MM.1S (cell line): ENCODE data around the gene USF3.
A peak's percentile ranks its signal among the peaks of the same experiment; 100 is the strongest.

Experiments
- DNase-seq: peaks from one replicate; pipeline ENCODE4 v3.0.0-alpha.2; 2015
- H2AFZ ChIP-seq: fragments of 300-600 bp; sonication (generic); 2 replicates; pipeline ENCODE4 v1.6.0; 2016; ENCODE audit warnings: antibody characterized with exemption, low read length
- H3F3A ChIP-seq: fragments of 300-600 bp; sonication (generic); 2 replicates; pipeline ENCODE4 v1.6.1; 2016; ENCODE audit warnings: mild to moderate bottlenecking, antibody characterized with exemption, low read length, moderate library complexity, mixed read lengths; ENCODE audit not compliant: insufficient read depth
- H3K27ac ChIP-seq: fragments of 300-600 bp; sonication (generic); 2 replicates; pipeline ENCODE4 v1.5.1; 2016; ENCODE audit warnings: mild to moderate bottlenecking, low read length
- H3K27me3 ChIP-seq: fragments of 300-600 bp; sonication (generic); replicated peaks from 2 replicates; pipeline ENCODE4 v1.6.0; 2016; ENCODE audit warnings: low read length; ENCODE audit not compliant: insufficient read depth
- H3K36me3 ChIP-seq: fragments of 300-600 bp; sonication (generic); replicated peaks from 2 replicates; pipeline ENCODE4 v1.6.1; 2016; ENCODE audit warnings: mild to moderate bottlenecking, low read length, mixed read lengths; ENCODE audit not compliant: insufficient read depth
- H3K4me1 ChIP-seq: fragments of 300-600 bp; sonication (generic); 2 replicates; pipeline ENCODE4 v1.6.1; 2016; ENCODE audit warnings: low read length, mixed read lengths
- H3K4me2 ChIP-seq: fragments of 300-600 bp; sonication (generic); 2 replicates; pipeline ENCODE4 v1.6.0; 2016; ENCODE audit warnings: low read depth, low read length
- H3K4me3 ChIP-seq: fragments of 300-600 bp; sonication (generic); 2 replicates; pipeline ENCODE4 v1.5.1; 2016; ENCODE audit warnings: low read length, mixed read lengths
- H3K79me2 ChIP-seq: fragments of 300-600 bp; sonication (generic); 2 replicates; pipeline ENCODE4 v1.6.1; 2016; ENCODE audit warnings: mixed run types, low read length, mixed read lengths
- H3K9ac ChIP-seq: fragments of 300-600 bp; sonication (generic); 2 replicates; pipeline ENCODE4 v1.6.1; 2016; ENCODE audit warnings: low read length, mixed read lengths
- H3K9me2 ChIP-seq: fragments of 300-600 bp; sonication (generic); replicated peaks from 2 replicates; pipeline ENCODE4 v1.6.1; 2016; ENCODE audit warnings: mild to moderate bottlenecking, low read length, mixed read lengths; ENCODE audit not compliant: insufficient read depth
- H3K9me3 ChIP-seq: fragments of 300-600 bp; sonication (generic); replicated peaks from 2 replicates; pipeline ENCODE4 v1.6.1; 2016; ENCODE audit warnings: mild to moderate bottlenecking, low read length, mixed read lengths; ENCODE audit not compliant: insufficient read depth
- H4K20me1 ChIP-seq: fragments of 300-600 bp; sonication (generic); 2 replicates; pipeline ENCODE4 v1.6.1; 2016; ENCODE audit warnings: mild to moderate bottlenecking, low read length, moderate library complexity, mixed read lengths; ENCODE audit not compliant: insufficient read depth
- CTCF ChIP-seq: fragments of 300-600 bp; sonication (generic); IDR thresholded peaks from 2 replicates; pipeline ENCODE4 v1.5.1; 2016; ENCODE audit warnings: antibody characterized with exemption, low read length, mixed read lengths
- EZH2 ChIP-seq: fragments of 300-600 bp; sonication (generic); optimal IDR thresholded peaks from 2 replicates; pipeline ENCODE3; 2017; ENCODE audit warnings: low read depth, mild to moderate bottlenecking, antibody characterized with exemption, low read length, mixed read lengths
- EZH2phosphoT487 ChIP-seq: fragments of 300-600 bp; sonication (generic); IDR thresholded peaks from 2 replicates; pipeline ENCODE4 v1.6.1; 2018; ENCODE audit warnings: antibody characterized with exemption, low read length

USF3 gene

GRCh38 chr3:113743006-113743630 lies 46.7 kb upstream of the USF3 start:
- H4K20me1 ChIP-seq: peaks cover 54% of the 10 kb centered on the region
- no peaks in the 10 kb centered on the region for H3K27me3 ChIP-seq
- H3K79me2 ChIP-seq: peaks cover 90% of the 10 kb centered on the region
- peak overlapping the region; percentile 100 for H3K27ac ChIP-seq
- TF ChIP-seq CTCF: no peak
- TF ChIP-seq EZH2: no peak
- no peak for TF ChIP-seq EZH2phosphoT487
- peak overlapping the region; percentile 99 for H3K9ac ChIP-seq
- peaks cover 48% of the 10 kb centered on the region for H3F3A ChIP-seq
- H3K9me2 ChIP-seq: no peaks in the 10 kb centered on the region
- H3K36me3 ChIP-seq: no peaks in the 10 kb centered on the region
- no peaks in the 10 kb centered on the region for H3K9me3 ChIP-seq
- H3K4me1 ChIP-seq: peaks cover 27% of the 10 kb centered on the region
- peak overlapping the region; percentile 92 for H3K4me2 ChIP-seq
- no peak overlapping the region for H2AFZ ChIP-seq
- peak; percentile 78 for DNase-seq
- H3K4me3 ChIP-seq: peak overlapping the region; percentile 96

- H3K4me2 ChIP-seq: peak overlapping the region; percentile 1; the same call in 1 of the 2 replicates
- peaks cover 67% of the 10 kb centered on the region for H4K20me1 ChIP-seq
Observed at GRCh38 chr3:113741620-113742019, 45.2 kb upstream of the USF3 start.

GRCh38 chr3:113741086-113741485 lies 44.6 kb upstream of the USF3 start:
- Histone ChIP-seq H3K27ac (no peak overlapping the region), H3K27me3 (no peaks in the 10 kb centered on the region), H4K20me1 (peaks cover 71% of the 10 kb centered on the region), H3K4me2 (peak overlapping the region; percentile 1; the same call in 1 of the 2 replicates), H2AFZ (no peak overlapping the region), H3K9me3 (no peaks in the 10 kb centered on the region), H3K36me3 (no peaks in the 10 kb centered on the region), H3F3A (peaks cover 43% of the 10 kb centered on the region), H3K9ac (no peak overlapping the region), H3K4me3 (no peak overlapping the region), H3K79me2 (peaks cover 99% of the 10 kb centered on the region), H3K4me1 (peaks cover 34% of the 10 kb centered on the region), H3K9me2 (no peaks in the 10 kb centered on the region)
- DNase-seq: peak; percentile 14
- no peak for TF ChIP-seq CTCF
- no peak for TF ChIP-seq EZH2phosphoT487
- TF ChIP-seq EZH2: no peak

More at GRCh38 chr3:113741620-113742019, 45.2 kb upstream of the USF3 start:
- Histone ChIP-seq H3K4me3 (no peak overlapping the region), H3K4me1 (peaks cover 34% of the 10 kb centered on the region), H2AFZ (no peak overlapping the region), H3K79me2 (peaks cover 93% of the 10 kb centered on the region), H3K9ac (no peak overlapping the region), H3K27ac (no peak overlapping the region), H3K36me3 (no peaks in the 10 kb centered on the region), H3K9me3 (no peaks in the 10 kb centered on the region), H3K9me2 (no peaks in the 10 kb centered on the region), H3F3A (peaks cover 47% of the 10 kb centered on the region), H3K27me3 (no peaks in the 10 kb centered on the region)
- TF ChIP-seq CTCF (no peak), EZH2phosphoT487 (no peak), EZH2 (no peak)
- DNase-seq: no peak
